ENCODE data around the gene KIF1B.

The KIF1B gene

GRCh38 chr1:10287023-10287645, 76.8 kb downstream of the KIF1B start:
- Histone ChIP-seq H3K9me3 (ENCODE audit: control insufficient read depth, insufficient read depth, low read length) (no peaks in the 10 kb centered on the region), H3K4me1 (ENCODE audit: control insufficient read depth, insufficient read depth, low read length) (no peaks in the 10 kb centered on the region), H3K27ac (ENCODE audit: low read depth, low read length) (no peak overlapping the region), H3K9ac (ENCODE audit: low read depth, low read length) (no peak overlapping the region), H3K27me3 (ENCODE audit: control insufficient read depth, insufficient read depth, low read length) (no peaks in the 10 kb centered on the region), H3K36me3 (ENCODE audit: control insufficient read depth, insufficient read depth, low read length) (peaks cover 63% of the 10 kb centered on the region), H3K4me3 (ENCODE audit: low read depth, low read length) (no peak overlapping the region)

DNA sequence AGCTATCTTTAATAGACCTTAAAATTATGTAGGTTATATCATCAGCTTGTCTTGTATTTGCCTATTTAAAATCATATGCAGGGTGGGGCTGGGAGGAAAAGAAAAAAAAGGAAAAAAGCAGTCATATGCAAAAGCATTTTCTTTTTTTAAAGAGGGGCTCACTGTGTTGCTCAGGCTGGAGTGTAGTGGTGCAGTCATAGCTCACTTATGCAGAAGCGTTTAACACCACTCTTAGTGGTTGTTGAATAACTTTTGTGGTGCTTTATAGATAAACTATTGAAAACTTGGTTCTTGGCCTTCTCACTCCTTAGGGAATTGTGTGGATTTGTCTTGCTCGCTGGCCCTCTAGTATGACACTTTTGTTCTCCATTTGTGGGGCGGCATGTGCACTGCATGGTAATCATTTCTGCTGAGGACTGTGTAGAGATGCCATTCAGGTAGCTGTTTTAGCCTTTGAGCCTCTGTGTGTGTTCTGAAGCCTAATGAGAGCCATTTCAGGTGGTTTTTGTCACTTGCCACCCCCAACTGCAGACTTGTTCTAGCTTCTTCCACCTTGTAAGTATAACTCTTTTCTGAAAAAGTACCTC, 77.8 kb downstream of the KIF1B start:
- Histone ChIP-seq H3K36me3 (ENCODE audit: control insufficient read depth, insufficient read depth, low read length) (peaks cover 66% of the 10 kb centered on the region), H3K9ac (ENCODE audit: low read depth, low read length) (no peak overlapping the region), H3K27ac (ENCODE audit: low read depth, low read length) (no peak overlapping the region), H3K4me1 (ENCODE audit: control insufficient read depth, insufficient read depth, low read length) (no peaks in the 10 kb centered on the region), H3K27me3 (ENCODE audit: control insufficient read depth, insufficient read depth, low read length) (no peaks in the 10 kb centered on the region), H3K9me3 (ENCODE audit: control insufficient read depth, insufficient read depth, low read length) (no peaks in the 10 kb centered on the region), H3K4me3 (ENCODE audit: low read depth, low read length) (no peak overlapping the region)

DNA sequence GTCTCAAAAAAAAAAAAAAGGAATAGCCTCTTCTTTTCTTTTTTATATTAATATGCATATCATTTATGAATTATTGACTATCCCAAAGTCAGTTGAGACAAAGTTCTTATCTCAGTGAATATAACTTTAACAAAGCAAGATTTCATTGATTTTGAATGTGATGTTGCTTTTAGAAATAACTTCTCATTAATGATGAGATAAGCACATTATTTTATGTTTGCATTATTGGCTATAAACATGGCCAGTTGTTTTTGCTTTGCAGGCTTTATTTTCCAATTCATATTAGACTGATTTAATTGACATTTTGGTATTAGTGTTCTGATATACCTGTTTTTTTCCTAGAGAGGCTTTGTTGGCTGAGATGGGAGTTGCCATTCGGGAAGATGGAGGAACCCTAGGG, 81.3 kb downstream of the KIF1B start:
- Histone ChIP-seq H3K4me1 (ENCODE audit: control insufficient read depth, insufficient read depth, low read length) (0 out of 2 replicates have a peak, but pooled peaks cover 2% of the 10 kb centered on the region), H3K27ac (ENCODE audit: low read depth, low read length) (no peak overlapping the region), H3K9me3 (ENCODE audit: control insufficient read depth, insufficient read depth, low read length) (no peaks in the 10 kb centered on the region), H3K4me3 (ENCODE audit: low read depth, low read length) (no peak overlapping the region), H3K36me3 (ENCODE audit: control insufficient read depth, insufficient read depth, low read length) (peaks cover 79% of the 10 kb centered on the region), H3K9ac (ENCODE audit: low read depth, low read length) (no peak overlapping the region), H3K27me3 (ENCODE audit: control insufficient read depth, insufficient read depth, low read length) (no peaks in the 10 kb centered on the region)

DNA sequence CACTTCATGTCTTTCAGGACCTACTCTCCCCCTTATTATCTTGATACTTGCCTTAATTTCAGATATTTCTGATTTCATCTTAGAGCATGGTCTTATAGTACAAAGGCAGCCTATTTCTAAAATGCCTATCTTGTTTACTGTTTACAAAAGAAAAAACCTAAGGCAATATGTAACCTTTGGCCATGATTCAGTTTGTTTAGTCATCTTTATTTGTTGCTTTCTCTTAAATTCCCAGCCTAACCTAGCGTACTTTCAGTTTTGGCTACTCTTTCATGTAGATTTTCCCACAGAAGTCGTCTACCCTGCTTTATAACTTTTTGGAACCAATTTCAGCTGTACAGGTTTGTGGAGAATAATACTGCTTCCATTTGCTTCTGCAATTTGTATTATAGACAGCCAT, 81.8 kb downstream of the KIF1B start:
- Histone ChIP-seq H3K9me3 (ENCODE audit: control insufficient read depth, insufficient read depth, low read length) (no peaks in the 10 kb centered on the region), H3K27me3 (ENCODE audit: control insufficient read depth, insufficient read depth, low read length) (no peaks in the 10 kb centered on the region), H3K4me3 (ENCODE audit: low read depth, low read length) (no peak overlapping the region), H3K9ac (ENCODE audit: low read depth, low read length) (no peak overlapping the region), H3K36me3 (ENCODE audit: control insufficient read depth, insufficient read depth, low read length) (peaks cover 79% of the 10 kb centered on the region), H3K27ac (ENCODE audit: low read depth, low read length) (no peak overlapping the region), H3K4me1 (ENCODE audit: control insufficient read depth, insufficient read depth, low read length) (0 out of 2 replicates have a peak, but pooled peaks cover 2% of the 10 kb centered on the region)

DNA sequence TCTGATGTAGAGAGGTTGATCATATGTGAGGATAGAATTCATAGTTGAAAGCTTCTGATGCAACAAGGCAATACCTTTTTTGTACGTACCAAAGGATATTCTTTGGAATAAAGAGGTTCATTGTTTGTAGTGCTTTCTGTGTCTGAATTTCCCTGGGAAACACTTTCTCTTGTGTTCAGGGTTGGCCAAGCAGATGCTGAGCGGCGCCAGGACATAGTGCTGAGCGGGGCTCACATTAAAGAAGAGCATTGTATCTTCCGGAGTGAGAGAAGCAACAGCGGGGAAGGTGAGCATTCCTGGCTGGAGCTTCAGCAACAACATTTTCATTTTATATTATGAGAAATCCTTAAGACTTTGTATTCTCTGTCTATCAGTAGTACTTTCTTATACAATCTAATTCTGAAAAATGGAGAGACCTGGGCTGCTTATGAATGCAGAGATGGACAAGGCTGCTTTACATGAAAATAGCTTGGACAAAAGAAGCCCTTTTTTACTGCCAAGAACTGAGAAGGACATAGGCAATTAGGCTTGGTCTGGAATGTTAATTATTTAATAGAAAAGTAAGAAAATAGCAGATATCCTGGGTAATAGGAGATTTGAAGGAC, 85.2 kb downstream of the KIF1B start:
- no peak overlapping the region for H3K4me3 ChIP-seq (ENCODE audit: low read depth, low read length)
- H3K4me1 ChIP-seq (ENCODE audit: control insufficient read depth, insufficient read depth, low read length), result peaks cover 13% of the 10 kb centered on the region
- H3K27me3 ChIP-seq (ENCODE audit: control insufficient read depth, insufficient read depth, low read length), result no peaks in the 10 kb centered on the region
- no peak overlapping the region for H3K27ac ChIP-seq (ENCODE audit: low read depth, low read length)
- H3K36me3 ChIP-seq (ENCODE audit: control insufficient read depth, insufficient read depth, low read length), result peaks cover 84% of the 10 kb centered on the region
- no peaks in the 10 kb centered on the region for H3K9me3 ChIP-seq (ENCODE audit: control insufficient read depth, insufficient read depth, low read length)
- H3K9ac ChIP-seq (ENCODE audit: low read depth, low read length), result no peak overlapping the region

DNA sequence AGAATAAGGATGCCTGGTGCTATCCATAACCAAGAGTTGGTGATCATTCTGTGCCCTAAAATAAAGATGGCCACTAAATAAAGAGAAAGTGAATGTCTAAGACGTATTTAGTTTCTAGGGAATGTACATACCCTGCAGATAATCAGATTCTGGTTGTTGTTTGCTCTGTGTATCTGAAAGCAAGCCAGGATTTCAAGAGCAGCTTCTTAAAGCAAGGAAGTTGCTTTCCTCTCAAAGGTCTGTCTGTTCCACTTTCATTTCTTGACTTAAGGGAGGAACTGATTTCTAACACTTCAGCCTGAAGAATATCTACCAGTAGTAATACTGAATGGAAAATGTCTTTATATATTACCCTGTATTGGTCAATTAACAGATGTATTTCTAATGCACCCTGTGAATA, 88.8 kb downstream of the KIF1B start:
- Histone ChIP-seq H3K9ac (ENCODE audit: low read depth, low read length) (no peak overlapping the region), H3K9me3 (ENCODE audit: control insufficient read depth, insufficient read depth, low read length) (no peaks in the 10 kb centered on the region), H3K36me3 (ENCODE audit: control insufficient read depth, insufficient read depth, low read length) (peaks cover 73% of the 10 kb centered on the region)

DNA sequence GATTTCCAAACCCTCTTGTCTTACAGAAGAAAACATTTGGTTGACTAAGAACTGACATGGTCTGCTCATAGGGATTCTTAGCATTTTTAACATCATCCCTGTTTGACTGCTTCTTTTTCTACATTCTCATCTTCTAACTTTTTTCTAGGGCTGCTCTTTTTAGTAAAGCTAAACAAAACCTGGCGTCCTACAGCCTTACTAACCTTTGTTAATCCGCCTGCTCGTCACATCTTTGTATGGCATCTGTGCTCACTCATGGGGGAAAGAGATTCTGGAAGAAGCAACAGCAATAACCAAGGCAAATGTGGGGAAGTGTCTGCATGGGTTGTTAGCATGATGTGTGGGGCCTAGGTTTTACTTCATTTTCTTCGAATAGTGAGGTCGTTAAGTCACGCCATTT, 92.0 kb downstream of the KIF1B start:
- peaks cover 22% of the 10 kb centered on the region for H3K4me1 ChIP-seq (ENCODE audit: control insufficient read depth, insufficient read depth, low read length)
- no peaks in the 10 kb centered on the region for H3K9me3 ChIP-seq (ENCODE audit: control insufficient read depth, insufficient read depth, low read length)
- H3K27me3 ChIP-seq (ENCODE audit: control insufficient read depth, insufficient read depth, low read length), result no peaks in the 10 kb centered on the region
- H3K4me3 ChIP-seq (ENCODE audit: low read depth, low read length), result no peak overlapping the region
- peaks cover 64% of the 10 kb centered on the region for H3K36me3 ChIP-seq (ENCODE audit: control insufficient read depth, insufficient read depth, low read length)
- no peak overlapping the region for H3K27ac ChIP-seq (ENCODE audit: low read depth, low read length)
- H3K9ac ChIP-seq (ENCODE audit: low read depth, low read length), result no peak overlapping the region

More for the DNA sequence above, 88.8 kb downstream of the KIF1B start:
- H3K4me1 ChIP-seq (ENCODE audit: control insufficient read depth, insufficient read depth, low read length), result peaks cover 25% of the 10 kb centered on the region
- H3K4me3 ChIP-seq (ENCODE audit: low read depth, low read length), result no peak overlapping the region
- no peak overlapping the region for H3K27ac ChIP-seq (ENCODE audit: low read depth, low read length)
- no peaks in the 10 kb centered on the region for H3K27me3 ChIP-seq (ENCODE audit: control insufficient read depth, insufficient read depth, low read length)

DNA sequence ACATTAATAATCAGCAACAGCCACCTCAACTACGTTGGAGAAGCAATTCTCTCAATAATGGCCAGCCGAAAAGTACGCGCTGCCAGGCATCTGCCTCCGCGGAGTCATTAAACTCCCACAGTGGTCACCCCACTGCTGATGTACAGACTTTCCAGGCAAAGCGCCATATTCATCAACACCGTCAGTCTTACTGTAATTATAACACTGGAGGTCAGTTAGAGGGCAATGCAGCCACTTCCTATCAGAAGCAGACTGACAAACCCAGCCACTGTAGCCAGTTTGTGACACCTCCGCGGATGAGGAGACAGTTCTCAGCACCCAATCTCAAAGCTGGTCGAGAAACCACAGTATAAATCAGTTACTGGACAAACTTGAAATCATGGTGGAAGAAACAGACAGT, 93.9 kb downstream of the KIF1B start:
- H3K4me3 ChIP-seq (ENCODE audit: low read depth, low read length), result no peak overlapping the region
- no peaks in the 10 kb centered on the region for H3K9me3 ChIP-seq (ENCODE audit: control insufficient read depth, insufficient read depth, low read length)
- peaks cover 52% of the 10 kb centered on the region for H3K36me3 ChIP-seq (ENCODE audit: control insufficient read depth, insufficient read depth, low read length)
- no peak overlapping the region for H3K27ac ChIP-seq (ENCODE audit: low read depth, low read length)
- H3K9ac ChIP-seq (ENCODE audit: low read depth, low read length), result no peak overlapping the region
- H3K4me1 ChIP-seq (ENCODE audit: control insufficient read depth, insufficient read depth, low read length), result peaks cover 16% of the 10 kb centered on the region
- H3K27me3 ChIP-seq (ENCODE audit: control insufficient read depth, insufficient read depth, low read length), result no peaks in the 10 kb centered on the region

DNA sequence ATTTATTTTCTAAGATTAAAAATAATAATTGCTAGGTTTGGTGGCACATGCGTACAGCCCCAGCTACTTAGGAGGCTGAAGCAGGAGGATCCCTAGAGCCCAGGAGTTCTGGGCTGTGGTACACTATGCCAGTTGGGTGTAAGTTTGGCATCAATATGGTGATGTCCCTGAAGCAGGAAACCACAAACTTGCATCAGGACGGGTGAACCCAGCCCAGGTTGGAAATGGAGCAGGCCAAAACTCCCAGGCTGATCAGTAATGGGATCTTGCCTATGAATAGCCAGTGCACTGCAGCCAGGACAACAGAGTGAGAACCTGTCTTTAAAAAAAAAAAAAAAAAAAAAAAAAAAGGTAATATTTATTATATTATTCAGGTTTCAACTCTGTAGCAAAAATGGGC, 96.1 kb downstream of the KIF1B start:
- H3K9me3 ChIP-seq (ENCODE audit: control insufficient read depth, insufficient read depth, low read length), result no peaks in the 10 kb centered on the region
- H3K4me3 ChIP-seq (ENCODE audit: low read depth, low read length), result no peak overlapping the region
- H3K36me3 ChIP-seq (ENCODE audit: control insufficient read depth, insufficient read depth, low read length), result peaks cover 49% of the 10 kb centered on the region
- no peaks in the 10 kb centered on the region for H3K27me3 ChIP-seq (ENCODE audit: control insufficient read depth, insufficient read depth, low read length)
- H3K27ac ChIP-seq (ENCODE audit: low read depth, low read length), result no peak overlapping the region
- H3K4me1 ChIP-seq (ENCODE audit: control insufficient read depth, insufficient read depth, low read length), result peaks cover 12% of the 10 kb centered on the region; the same call in 1 of the 2 replicates
- no peak overlapping the region for H3K9ac ChIP-seq (ENCODE audit: low read depth, low read length)

DNA sequence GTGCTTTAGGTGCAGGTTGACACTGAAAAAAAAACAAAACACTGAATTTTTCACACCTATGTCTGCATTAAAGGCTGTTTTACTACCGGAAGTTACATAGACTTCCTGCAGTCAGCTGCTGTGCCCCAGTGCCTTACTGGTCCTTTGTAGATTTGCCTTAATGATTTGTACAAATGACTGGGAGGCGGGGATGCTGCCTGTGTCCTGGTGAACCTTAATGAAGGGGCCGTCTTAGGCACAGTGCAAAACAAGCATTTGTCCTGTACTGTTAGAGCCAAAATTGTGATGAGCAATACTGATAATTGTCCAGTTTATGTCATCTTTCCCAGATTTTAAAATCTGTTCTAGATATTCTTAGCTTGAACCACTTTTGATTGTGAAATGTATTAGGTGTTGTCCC, 97.6 kb downstream of the KIF1B start:
- Histone ChIP-seq H3K9me3 (ENCODE audit: control insufficient read depth, insufficient read depth, low read length) (no peaks in the 10 kb centered on the region), H3K27me3 (ENCODE audit: control insufficient read depth, insufficient read depth, low read length) (no peaks in the 10 kb centered on the region), H3K36me3 (ENCODE audit: control insufficient read depth, insufficient read depth, low read length) (peaks cover 40% of the 10 kb centered on the region), H3K9ac (ENCODE audit: low read depth, low read length) (no peak overlapping the region), H3K27ac (ENCODE audit: low read depth, low read length) (no peak overlapping the region), H3K4me1 (ENCODE audit: control insufficient read depth, insufficient read depth, low read length) (no peaks in the 10 kb centered on the region), H3K4me3 (ENCODE audit: low read depth, low read length) (no peak overlapping the region)

DNA sequence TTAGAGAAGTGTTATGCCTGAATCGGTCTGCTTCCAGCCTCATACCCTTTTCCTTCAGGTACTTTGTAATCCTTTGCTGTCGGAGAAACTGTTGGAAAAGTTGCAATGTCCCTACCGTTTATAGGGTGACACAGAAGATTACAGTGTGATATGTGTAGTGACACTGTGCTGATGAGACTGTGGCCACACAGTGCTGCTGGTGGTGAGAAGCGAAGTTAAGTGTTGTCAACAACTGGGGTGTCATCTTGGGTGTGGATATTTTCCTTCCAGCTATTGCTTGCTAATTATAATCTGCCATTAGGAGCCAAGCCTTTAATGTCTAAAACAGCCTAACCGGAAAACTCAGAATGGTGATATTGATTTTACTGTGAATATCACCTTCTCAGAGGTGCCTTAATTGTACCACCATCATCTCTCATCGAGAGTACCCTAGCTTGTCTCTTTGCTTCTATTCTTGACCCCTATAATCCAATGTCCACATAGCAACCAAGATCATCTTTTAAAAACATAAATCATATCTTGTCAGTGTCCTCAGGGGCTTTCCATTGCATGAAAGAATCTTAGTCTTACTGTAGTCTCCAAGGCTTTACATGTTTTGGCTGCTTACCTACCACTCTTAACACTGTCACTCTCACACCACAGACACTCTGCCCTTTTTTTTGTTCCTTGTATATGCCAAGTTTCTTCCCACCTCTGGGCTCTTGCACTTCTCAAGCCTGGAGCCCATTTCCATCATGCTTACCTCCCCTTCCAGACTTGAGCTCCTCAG, 99.1 kb downstream of the KIF1B start:
- Histone ChIP-seq H3K36me3 (ENCODE audit: control insufficient read depth, insufficient read depth, low read length) (peaks cover 26% of the 10 kb centered on the region), H3K4me1 (ENCODE audit: control insufficient read depth, insufficient read depth, low read length) (no peaks in the 10 kb centered on the region), H3K27me3 (ENCODE audit: control insufficient read depth, insufficient read depth, low read length) (no peaks in the 10 kb centered on the region), H3K9ac (ENCODE audit: low read depth, low read length) (no peak overlapping the region), H3K27ac (ENCODE audit: low read depth, low read length) (no peak overlapping the region), H3K4me3 (ENCODE audit: low read depth, low read length) (no peak overlapping the region), H3K9me3 (ENCODE audit: control insufficient read depth, insufficient read depth, low read length) (no peaks in the 10 kb centered on the region)
